HUES64 (cell line): ENCODE results near the gene TAGLN.
"Not testable (repeated sequence)": the region's sequence is repeated elsewhere in the genome, so short reads cannot be mapped to it uniquely, and the experiment has no call there.

Experiments used
- H3K27ac ChIP-seq: 2 replicates; pipeline ENCODE4 v1.7.0; 2013; ENCODE audit warnings: low read depth, low read length, inconsistent platforms
- H3K27me3 ChIP-seq: 2 replicates; pipeline ENCODE4 v1.6.1; 2013; ENCODE audit warnings: mild to moderate bottlenecking, low read length; ENCODE audit not compliant: insufficient read depth
- H3K36me3 ChIP-seq: 2 replicates; pipeline ENCODE4 v1.6.1; 2013; ENCODE audit warnings: mild to moderate bottlenecking, low read length; ENCODE audit not compliant: insufficient read depth
- H3K4me1 ChIP-seq: 2 replicates; pipeline ENCODE4 v1.6.1; 2013; ENCODE audit warnings: mild to moderate bottlenecking, low read length, moderate library complexity; ENCODE audit not compliant: insufficient read depth
- H3K4me3 ChIP-seq: 2 replicates; pipeline ENCODE4 v1.5.1; 2013; ENCODE audit warnings: mild to moderate bottlenecking, low read length, moderate library complexity
- H3K9ac ChIP-seq: 2 replicates; pipeline ENCODE4 v1.6.1; 2013; ENCODE audit warnings: mild to moderate bottlenecking, low read depth, low read length
- H3K9me3 ChIP-seq: 2 replicates; pipeline ENCODE4 v1.6.1; 2013; ENCODE audit warnings: low read depth, low read length; ENCODE audit not compliant: insufficient read depth
- WGBS: fragments of 150-250, 120-280 bp; methylation state at CpG from one replicate; pipeline ENCODE4 v1.1.7; 2013; ENCODE audit warnings: missing lambda C conversion rate; 5-methylcytosine and 5-hydroxymethylcytosine counted together

Gene TAGLN

GRCh38 chr11:117206859-117207258 is 7.7 kb downstream of the TAGLN start:
- H3K9me3 ChIP-seq, result not testable (repeated sequence)

DNA sequence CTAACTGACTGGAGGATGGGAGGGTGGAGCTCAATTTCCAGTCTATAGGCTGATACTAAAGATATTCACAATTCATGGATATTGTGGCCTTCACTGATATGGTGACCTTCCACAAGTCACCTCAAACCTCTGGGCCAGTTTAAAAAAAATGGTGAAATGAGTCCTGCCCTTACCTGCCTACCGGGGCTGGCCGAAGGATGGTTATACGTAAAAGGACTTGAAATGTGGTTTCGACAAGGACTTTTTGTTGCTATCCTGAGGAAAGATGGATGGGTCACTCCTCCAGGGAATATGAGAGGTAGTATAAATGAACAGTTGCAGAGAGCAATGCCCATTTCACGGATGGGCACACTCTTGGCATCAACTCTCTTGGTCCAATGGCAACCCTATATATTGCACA is 8.3 kb downstream of the TAGLN start:
- not testable (repeated sequence) for H3K27me3 ChIP-seq, H3K9ac ChIP-seq, H3K9me3 ChIP-seq, H3K4me3 ChIP-seq, H3K4me1 ChIP-seq, H3K27ac ChIP-seq
- 94% methylated on average over 5 of the region's 5 CpGs for WGBS
- peaks cover 34% of the 10 kb centered on the region for H3K36me3 ChIP-seq

More at GRCh38 chr11:117206859-117207258, 7.7 kb downstream of the TAGLN start:
- not testable (repeated sequence) for H3K9ac ChIP-seq, H3K27ac ChIP-seq, H3K4me3 ChIP-seq, H3K27me3 ChIP-seq, H3K4me1 ChIP-seq
- 51% methylated on average over 4 of the region's 11 CpGs for WGBS
- peaks cover 40% of the 10 kb centered on the region for H3K36me3 ChIP-seq

GRCh38 chr11:117208710-117209109 is 9.5 kb downstream of the TAGLN start:
- 95% methylated on average over 9 of the region's 13 CpGs for WGBS
- not testable (repeated sequence) for H3K27ac ChIP-seq, H3K4me3 ChIP-seq, H3K9ac ChIP-seq, H3K9me3 ChIP-seq, H3K27me3 ChIP-seq, H3K4me1 ChIP-seq
- peaks cover 31% of the 10 kb centered on the region for H3K36me3 ChIP-seq

- not testable (repeated sequence) for H3K9me3 ChIP-seq, H3K9ac ChIP-seq, H3K4me3 ChIP-seq, H3K4me1 ChIP-seq, H3K27ac ChIP-seq, H3K27me3 ChIP-seq
- H3K36me3 ChIP-seq, result peaks cover 23% of the 10 kb centered on the region
- 95% methylated on average over 7 of the region's 8 CpGs for WGBS
Measured at GRCh38 chr11:117209351-117210125, 10.4 kb downstream of the TAGLN start.

DNA sequence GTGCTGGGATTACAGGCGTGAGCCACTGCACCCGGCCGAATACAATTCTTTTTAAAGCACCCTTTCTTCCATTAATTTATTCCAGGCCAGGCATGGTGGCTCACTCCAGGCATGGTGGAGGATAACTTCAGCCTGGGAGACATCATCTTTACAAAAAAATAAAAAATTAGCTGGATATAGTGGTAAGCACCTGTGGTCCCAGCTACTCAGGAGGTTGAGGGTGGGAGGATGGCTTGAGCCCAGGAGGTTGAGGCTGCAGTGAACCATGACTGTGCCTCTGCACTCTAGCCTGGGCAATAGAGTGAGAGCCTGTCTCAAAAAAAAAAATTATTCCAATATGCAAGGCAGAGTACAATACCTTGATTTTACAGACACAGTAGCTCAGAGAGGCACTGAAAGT is 11.4 kb downstream of the TAGLN start:
- WGBS, result 98% methylated on average over 3 of the region's 3 CpGs
- Histone ChIP-seq H3K4me3 (no peak overlapping the region), H3K9ac (no peak overlapping the region), H3K4me1 (no peaks in the 10 kb centered on the region), H3K36me3 (peaks cover 12% of the 10 kb centered on the region; the same call in 1 of the 2 replicates), H3K27me3 (no peaks in the 10 kb centered on the region), H3K9me3 (no peaks in the 10 kb centered on the region), H3K27ac (no peak overlapping the region)

- no peak overlapping the region for H3K4me3 ChIP-seq
- 93% methylated on average over 11 of the region's 11 CpGs for WGBS
- H3K4me1 ChIP-seq, result no peaks in the 10 kb centered on the region
- H3K9me3 ChIP-seq, result no peaks in the 10 kb centered on the region
- H3K27ac ChIP-seq, result no peak overlapping the region
- peaks cover 23% of the 10 kb centered on the region for H3K36me3 ChIP-seq
- H3K9ac ChIP-seq, result no peak overlapping the region
- no peaks in the 10 kb centered on the region for H3K27me3 ChIP-seq
Measured at GRCh38 chr11:117212697-117213355, 13.7 kb downstream of the TAGLN start.

- 79% methylated on average over 7 of the region's 7 CpGs for WGBS
- Histone ChIP-seq H3K36me3 (peaks cover 41% of the 10 kb centered on the region), H3K9ac (no peak overlapping the region), H3K27ac (no peak overlapping the region), H3K4me3 (no peak overlapping the region), H3K9me3 (no peaks in the 10 kb centered on the region), H3K4me1 (no peaks in the 10 kb centered on the region), H3K27me3 (no peaks in the 10 kb centered on the region)
Measured at GRCh38 chr11:117214404-117215110, 15.4 kb downstream of the TAGLN start.

GRCh38 chr11:117217141-117218084 is 18.2 kb downstream of the TAGLN start:
- Histone ChIP-seq H3K9me3 (no peaks in the 10 kb centered on the region), H3K36me3 (peaks cover 59% of the 10 kb centered on the region), H3K4me3 (no peak overlapping the region), H3K9ac (no peak overlapping the region), H3K27me3 (no peaks in the 10 kb centered on the region), H3K4me1 (peaks cover 10% of the 10 kb centered on the region; the same call in 1 of the 2 replicates), H3K27ac (no peak overlapping the region)
- 92% methylated on average over 11 of the region's 11 CpGs for WGBS

GRCh38 chr11:117218133-117218915 is 19.2 kb downstream of the TAGLN start:
- Histone ChIP-seq H3K27ac (no peak overlapping the region), H3K36me3 (peaks cover 60% of the 10 kb centered on the region), H3K4me1 (peaks cover 11% of the 10 kb centered on the region; the same call in 1 of the 2 replicates), H3K9ac (no peak overlapping the region), H3K27me3 (no peaks in the 10 kb centered on the region), H3K4me3 (no peak overlapping the region), H3K9me3 (no peaks in the 10 kb centered on the region)
- WGBS, result 91% methylated on average over 15 of the region's 15 CpGs

- Histone ChIP-seq H3K4me3 (no peak overlapping the region), H3K4me1 (peaks cover 11% of the 10 kb centered on the region; the same call in 1 of the 2 replicates), H3K27me3 (no peaks in the 10 kb centered on the region), H3K9ac (no peak overlapping the region), H3K36me3 (peaks cover 63% of the 10 kb centered on the region), H3K9me3 (no peaks in the 10 kb centered on the region), H3K27ac (no peak overlapping the region)
- WGBS, result 95% methylated on average over 9 of the region's 9 CpGs
Measured at GRCh38 chr11:117219001-117219400, 19.8 kb downstream of the TAGLN start.
